K562 (cell line): ENCODE measurements around the gene TSSK6. TPM values are rescaled to one million over a fixed set of nuclear protein-coding genes. Genes with fewer than 3 reads are reported as not detected.

Experiments
- ATAC-seq: fragments of 200-7000 bp; cut with Tn5 transposase; 3 replicates; pipeline ENCODE4 v1.9.1; 2020; ENCODE audit warnings: moderate library complexity
- BruUV-seq: library from RNA; stranded (reverse); fragments of 400-500 nt; replicated peaks from 2 replicates; lab custom pipeline; 2021; lab: Mats Ljungman, UMichigan
- CTCF ChIA-PET: fragments of 300-600 bp; formaldehyde crosslinking; extraction: SDS; loops from one replicate; lab custom pipeline; 2021; ENCODE audit warnings: low intra/inter-chr PET ratio; lab: Yijun Ruan, JAX
- POLR2A ChIA-PET: fragments of 300-600, 350-650 bp; sonication (Branson Sonifier 250); formaldehyde crosslinking; extraction: SDS; loops from one replicate; lab custom pipeline; 2021; ENCODE audit warnings: antibody characterized with exemption, inconsistent platforms; lab: Yijun Ruan, JAX
- DNase-seq, 4 experiments: peaks; one replicate each; pipeline versions ENCODE4 v3.0.0 to v3.0.0-alpha.2; 2011 to 2018; ENCODE audit warnings: low spot score in 3 of 4, mixed read lengths in 3 of 4; ENCODE audit errors: extremely low read depth in 1 of 4
- FAIRE-seq: peaks from 2 replicates; lab custom pipeline; 2011; peaks lifted over from hg19 to GRCh38; lab: Jason Lieb, UNC
- H2AFZ ChIP-seq: 2 replicates; pipeline ENCODE4 v1.6.0; 2011; ENCODE audit warnings: low read depth, low read length, control low read depth, inconsistent platforms
- H3K27ac ChIP-seq: fragments of 200-600 bp; 3 replicates; pipeline ENCODE4 v1.8.0; 2011; ENCODE audit warnings: low read depth, mild to moderate bottlenecking, control low read depth, inconsistent platforms, low read length, moderate library complexity, mixed read lengths; ENCODE audit errors: extremely low read depth
- H3K27me3 ChIP-seq, 2 experiments: fragments of 300-600 bp in 1 of 2; 2 replicates in 1 of 2; 3 replicates in 1 of 2; pipeline versions ENCODE4 v1.6.0 to v1.8.0; 2011; ENCODE audit warnings: inconsistent platforms in 2 of 2, low read length in 2 of 2, mild to moderate bottlenecking in 1 of 2, mixed read lengths in 1 of 2, moderate library complexity in 1 of 2; ENCODE audit not compliant: control insufficient read depth in 2 of 2, insufficient read depth in 2 of 2
- H3K36me3 ChIP-seq: fragments of 300-600 bp; 3 replicates; pipeline ENCODE4 v1.8.0; 2011; ENCODE audit warnings: mild to moderate bottlenecking, low read length, inconsistent platforms; ENCODE audit not compliant: control insufficient read depth, insufficient read depth
- H3K4me1 ChIP-seq, 2 experiments: fragments of 200-600 bp in 1 of 2; replicated peaks in 1 of 2; 2 replicates in 1 of 2; 3 replicates in 1 of 2; pipeline versions ENCODE4 v1.5.1 to v1.8.0; 2011; ENCODE audit warnings: inconsistent platforms in 2 of 2, low read length in 2 of 2, mild to moderate bottlenecking in 1 of 2, mixed read lengths in 1 of 2, moderate library complexity in 1 of 2; ENCODE audit not compliant: control insufficient read depth in 2 of 2, insufficient read depth in 2 of 2
- H3K4me2 ChIP-seq: 2 replicates; pipeline ENCODE4 v1.6.1; 2011; ENCODE audit warnings: low read length, control low read depth, inconsistent platforms, mixed read lengths; ENCODE audit not compliant: insufficient read depth
- H3K4me3 ChIP-seq: fragments of 200-600 bp; sonication (generic), shearing (Covaris generic); 2 replicates; pipeline ENCODE4 v1.5.1; 2016; ENCODE audit warnings: control low read depth, inconsistent platforms
- H3K79me2 ChIP-seq: fragments of 200-600 bp; 3 replicates; pipeline ENCODE4 v1.8.0; 2011; ENCODE audit warnings: low read length, inconsistent platforms; ENCODE audit not compliant: control insufficient read depth, insufficient read depth
- H3K9ac ChIP-seq, 2 experiments: 2 replicates each; pipeline versions ENCODE4 v1.6.0 to v1.6.1; 2011; ENCODE audit warnings: low read depth in 2 of 2, low read length in 2 of 2, control low read depth in 1 of 2, inconsistent platforms in 1 of 2, mild to moderate bottlenecking in 1 of 2, mixed read lengths in 1 of 2; ENCODE audit not compliant: insufficient read depth in 1 of 2
- H3K9me1 ChIP-seq: one replicate; pipeline ENCODE4 v1.6.0; 2011; ENCODE audit warnings: inconsistent platforms, mild to moderate bottlenecking, low read length, moderate library complexity; ENCODE audit not compliant: control insufficient read depth, insufficient read depth
- H3K9me3 ChIP-seq: replicated peaks from 2 replicates; pipeline ENCODE4 v1.5.1; 2011; ENCODE audit warnings: low read depth, low read length, inconsistent platforms; ENCODE audit not compliant: control insufficient read depth, insufficient read depth
- H4K20me1 ChIP-seq: replicated peaks from 2 replicates; pipeline ENCODE4 v1.6.1; 2011; ENCODE audit warnings: low read length, inconsistent platforms, mixed read lengths; ENCODE audit not compliant: control insufficient read depth, insufficient read depth
- ARID2 ChIP-seq: fragments of 450-650 bp; IDR thresholded peaks from 2 replicates; pipeline ENCODE4 v1.6.1; 2017; ENCODE audit warnings: antibody characterized with exemption, mild to moderate bottlenecking
- NBN ChIP-seq: fragments of 450-650 bp; IDR thresholded peaks from 2 replicates; pipeline ENCODE4 v1.6.1; 2016; ENCODE audit warnings: low read depth, mild to moderate bottlenecking
- OTX1 ChIP-seq: fragments of 450-650 bp; formaldehyde crosslinking; IDR thresholded peaks from 2 replicates; pipeline ENCODE4 v1.4.0; 2022; ENCODE audit warnings: mild to moderate bottlenecking
- PKNOX1 ChIP-seq: fragments of 450-650 bp; IDR thresholded peaks from 2 replicates; pipeline ENCODE4 v1.6.1; 2016
- POLR2G ChIP-seq: fragments of 200-400 bp; formaldehyde crosslinking; IDR thresholded peaks from 2 replicates; pipeline ENCODE4 v1.6.1; 2017; ENCODE audit warnings: low read depth, mild to moderate bottlenecking, antibody characterized with exemption, low read length, moderate library complexity
- RBFOX2 ChIP-seq: fragments of 200-400 bp; formaldehyde crosslinking; IDR thresholded peaks from 2 replicates; pipeline ENCODE4 v1.6.1; 2017; ENCODE audit warnings: low read depth, mild to moderate bottlenecking, low read length, moderate library complexity
- RBM25 ChIP-seq: fragments of 200-400 bp; formaldehyde crosslinking; IDR thresholded peaks from 2 replicates; pipeline ENCODE4 v1.6.1; 2018; ENCODE audit warnings: low read length, low read depth, moderate library complexity; ENCODE audit not compliant: severe bottlenecking
- SMAD2 ChIP-seq: fragments of 150-350 bp; IDR thresholded peaks from 2 replicates; pipeline ENCODE4 v1.6.1; 2014; ENCODE audit warnings: low read depth, mild to moderate bottlenecking, low read length
- USF1 ChIP-seq: sonication (generic); formaldehyde crosslinking; IDR thresholded peaks from 2 replicates; pipeline ENCODE4 v1.9.0; 2022; ENCODE audit warnings: mild to moderate bottlenecking, missing genetic modification reagents
- XRCC4 ChIP-seq: IDR thresholded peaks from one replicate; pipeline ENCODE4 v1.6.1; 2011; ENCODE audit not compliant: insufficient read depth, insufficient read length; ENCODE audit errors: extremely low read depth
- ZBTB33 ChIP-seq: sonication (generic); formaldehyde crosslinking; IDR thresholded peaks from 2 replicates; pipeline ENCODE4 v1.8.1; 2023; ENCODE audit warnings: mild to moderate bottlenecking, missing genetic modification reagents
- ZNF830 ChIP-seq: fragments of 250-450 bp; sonication (Bioruptor Pico); IDR thresholded peaks from 2 replicates; pipeline ENCODE4 v1.5.0; 2021; ENCODE audit warnings: mild to moderate bottlenecking
- WGBS: fragments of 100-300 bp; shearing (Covaris generic); methylation state at CpG from one replicate; pipeline ENCODE4 v1.1.6; 2016; ENCODE audit warnings: low coverage, mixed read lengths; ENCODE audit not compliant: insufficient coverage; ENCODE audit errors: missing lambda C conversion rate; 5-methylcytosine and 5-hydroxymethylcytosine counted together
- in situ Hi-C: fragments of 300-500 bp; cut with MboI; formaldehyde crosslinking; loops from 4 replicates; pipeline ENCODE4 v1.15.0; 2018; ENCODE audit warnings: inconsistent platforms, mixed read lengths
- intact Hi-C: fragments of 100-400 bp; cut with micrococcal nuclease; formaldehyde crosslinking; loops from 2 replicates; pipeline ENCODE4 v1.14.2; 2022
- polyA plus RNA-seq, 8 experiments: library from polyadenylated mRNA; depleted of rRNA in 4 of 8; stranded (reverse) in 5 of 8; unstranded in 3 of 8; fragments of >200 nt; fragmentation: Nextera tagmentation in 2 of 8; fragmentation: Illumina TruSeq in 1 of 8; extraction: Ambion mirVana in 2 of 8; extraction: Trizol in 1 of 8; gene quantifications; 2 replicates each; pipeline versions ENCODE4 v1.2.1 to v1.2.3, GENCODE V29; 2011 to 2014; ENCODE audit warnings: inconsistent platforms in 1 of 8, missing spikeins in 1 of 8
- total RNA-seq, 7 experiments: library from RNA; depleted of rRNA in 6 of 7; stranded (reverse); fragments of >200 nt in 6 of 7; fragmentation: Illumina TruSeq in 2 of 7; extraction: Trizol in 2 of 7; gene quantifications; 2 replicates each; pipeline versions ENCODE4 v1.2.1 to v1.2.3, GENCODE V29; 2011 to 2021; ENCODE audit warnings: low replicate concordance in 1 of 7

Gene TSSK6
- total and polyA plus RNA-seq, 9 of the 15 experiments (the other 6 are each of a cell fraction or from before 2014, with no cell fraction given), result 0.21 to 2.6 (median 1.5) TPM; not detected in 3

GRCh38 chr19:19528721-19529490 is 13.6 kb upstream of the TSSK6 start, which contains the start of gene YJEFN3:
Gene YJEFN3, plus strand, starts transcription at chr19:19528911. Its CDS starts 22 bp downstream, at chr19:19528933.
- H2AFZ ChIP-seq, result no peak within 1 kb of the TSS
- H3K4me2 ChIP-seq, result no peak within 1 kb of the TSS
- H3K36me3 ChIP-seq, result peaks cover 53% of the 10 kb centered on the region
- no peak for TF ChIP-seq PKNOX1
- TF ChIP-seq OTX1 (CRISPR knock-in tag), result no peak
- TF ChIP-seq SMAD2, result no peak
- TF ChIP-seq ZBTB33, result peak; percentile 55; the same call in 1 of the 2 replicates
- peak; percentile 60 for TF ChIP-seq RBFOX2
- TF ChIP-seq POLR2G, result peak; percentile 64
- TF ChIP-seq RBM25, result no peak
- no peak for TF ChIP-seq NBN
- no peak for TF ChIP-seq XRCC4
- TF ChIP-seq ZNF830 (CRISPR knock-in tag), result no peak
- TF ChIP-seq ARID2, result no peak
- no peak for TF ChIP-seq USF1
- H4K20me1 ChIP-seq, result 0 out of 2 replicates have a peak, but pooled peaks cover 10% of the 10 kb centered on the region
- H3K79me2 ChIP-seq, result peaks cover 19% of the 10 kb centered on the region
- no peaks in the 10 kb centered on the region for H3K9me3 ChIP-seq
- intact Hi-C loops (no loop called here), in situ Hi-C loops (loop anchor here (25.0 kb wide), 1 partner anchor 108 kb away; the partner anchor contains the start of genes GMIP and LPAR2)
- no TSS peak for BruUV-seq
- no peak for DNase-seq
- peaks cover 8% of the 10 kb centered on the region for H3K9me1 ChIP-seq
- no peak within 1 kb of the TSS for H3K4me3 ChIP-seq
- H3K4me1 ChIP-seq, result peaks cover 5 to 39% of the 10 kb centered on the region in 2 experiments
- POLR2A ChIA-PET, result interaction anchor here (0.7 to 1.4 kb wide), 2 partner anchors 12 to 13 kb away, joined by 4 to 5 read pairs; partner anchors contain the start of gene NDUFA13
- ATAC-seq, result no peak
- no peaks in the 10 kb centered on the region for H3K27me3 ChIP-seq
- no peak within 1 kb of the TSS for H3K27ac ChIP-seq
- 92% methylated on average over 23 of the region's 50 CpGs for WGBS
- CTCF ChIA-PET, result no interaction called here
- H3K9ac ChIP-seq, result no peak within 1 kb of the TSS; a peak in 2 of 4 replicates
- no peak for FAIRE-seq
